Stimulated activated CD4-positive, alpha-beta T cell treated with anti-CD3 and anti-CD28 coated beads, Interleukin-12 subunit alpha, Interleukin-12 subunit beta, amount 100 ng/mL, for 4 hours (primary cell): Measurements from ENCODE around the gene TYR.
"Not testable (repeated sequence)": the region's sequence is repeated elsewhere in the genome, so short reads cannot be mapped to it uniquely, and the experiment has no call there.

ENCODE experiments used
- DNase-seq: peaks from one replicate; pipeline ENCODE4 v3.0.0-alpha.2; 2020

Gene TYR

DNA sequence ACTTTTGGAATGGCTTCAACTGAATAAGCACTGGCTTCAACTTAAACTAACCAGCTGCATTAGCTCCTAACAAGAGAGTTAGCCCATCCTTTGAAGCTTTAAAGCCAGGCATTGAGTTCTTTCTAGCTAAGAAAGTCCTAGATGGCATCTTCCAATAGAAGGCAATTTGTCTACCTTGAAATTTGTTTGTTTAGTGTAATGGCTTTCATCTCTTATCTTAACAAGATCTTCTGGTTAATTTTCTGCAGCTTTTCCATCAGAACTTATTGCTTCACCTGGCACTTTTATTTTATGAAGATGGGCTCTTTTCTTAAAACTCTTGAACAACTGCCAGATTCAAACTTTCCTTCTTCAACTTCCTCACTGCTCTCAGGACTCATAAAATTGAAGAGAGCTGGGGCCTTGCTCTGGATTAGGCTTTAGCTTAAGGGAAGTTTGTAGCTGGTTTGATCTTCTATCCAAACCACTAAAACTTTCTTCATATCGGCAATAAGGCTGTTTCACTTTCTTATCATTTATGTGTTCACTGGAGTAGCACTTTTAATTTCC lies 94.9 kb downstream of the TYR start:
- not testable (repeated sequence) for DNase-seq

DNA sequence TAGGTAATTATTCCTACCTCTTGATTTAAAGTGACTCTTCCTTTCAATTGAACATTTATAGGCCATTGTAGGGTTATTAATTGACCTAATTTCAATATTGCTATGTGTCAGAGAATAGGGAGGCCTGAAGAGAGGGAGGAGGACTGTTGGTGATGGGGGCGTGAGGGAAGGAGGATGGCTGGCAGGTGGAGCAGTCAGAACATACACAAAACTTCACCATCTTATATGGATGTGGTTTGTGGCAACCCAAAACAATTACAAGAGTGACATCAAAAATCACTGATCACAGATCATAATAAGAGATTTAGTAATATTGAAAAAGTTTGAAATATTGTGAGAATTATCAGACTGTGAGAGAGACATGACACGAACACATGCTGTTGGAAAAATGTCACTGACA lies 95.5 kb downstream of the TYR start:
- DNase-seq, result not testable (repeated sequence)

DNA sequence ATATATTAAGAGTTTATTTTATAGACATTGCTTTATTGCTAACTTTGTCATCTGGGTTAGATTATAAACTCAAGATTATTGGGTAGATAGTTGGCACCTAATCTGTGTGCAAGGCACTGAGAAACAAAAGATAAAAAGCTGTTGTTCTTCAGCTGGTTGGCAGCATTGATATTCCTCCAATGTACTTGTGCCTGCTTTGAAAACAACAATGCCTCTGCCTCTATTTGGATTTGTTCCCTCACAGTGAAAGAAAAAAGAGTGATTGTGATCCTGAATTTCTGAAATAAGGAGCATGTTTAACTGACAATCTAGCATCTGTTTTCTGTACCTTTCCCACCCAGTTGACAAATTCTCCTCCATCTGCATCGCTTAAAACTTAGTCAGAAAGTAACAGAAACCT lies 98.3 kb downstream of the TYR start:
- DNase-seq, result no peak

DNA sequence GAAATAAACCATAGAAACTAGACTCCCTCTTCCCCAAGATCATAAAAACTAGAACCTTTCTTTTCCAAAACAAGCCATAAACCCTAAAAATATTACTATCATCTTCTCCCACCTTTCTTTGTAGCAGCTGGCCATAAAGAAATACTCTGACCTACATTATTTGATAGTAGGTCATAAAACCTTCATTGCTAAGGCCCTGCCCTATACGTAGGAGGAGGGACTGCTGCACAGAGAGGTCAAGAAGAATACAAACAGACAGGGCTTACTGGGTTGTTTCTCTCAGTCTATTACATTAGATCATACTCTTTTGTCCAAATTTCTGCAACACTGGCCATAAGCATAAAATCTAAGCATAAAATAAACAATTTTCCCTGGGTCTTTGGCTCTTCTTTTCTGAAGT lies 101.5 kb downstream of the TYR start:
- DNase-seq, result no peak

DNA sequence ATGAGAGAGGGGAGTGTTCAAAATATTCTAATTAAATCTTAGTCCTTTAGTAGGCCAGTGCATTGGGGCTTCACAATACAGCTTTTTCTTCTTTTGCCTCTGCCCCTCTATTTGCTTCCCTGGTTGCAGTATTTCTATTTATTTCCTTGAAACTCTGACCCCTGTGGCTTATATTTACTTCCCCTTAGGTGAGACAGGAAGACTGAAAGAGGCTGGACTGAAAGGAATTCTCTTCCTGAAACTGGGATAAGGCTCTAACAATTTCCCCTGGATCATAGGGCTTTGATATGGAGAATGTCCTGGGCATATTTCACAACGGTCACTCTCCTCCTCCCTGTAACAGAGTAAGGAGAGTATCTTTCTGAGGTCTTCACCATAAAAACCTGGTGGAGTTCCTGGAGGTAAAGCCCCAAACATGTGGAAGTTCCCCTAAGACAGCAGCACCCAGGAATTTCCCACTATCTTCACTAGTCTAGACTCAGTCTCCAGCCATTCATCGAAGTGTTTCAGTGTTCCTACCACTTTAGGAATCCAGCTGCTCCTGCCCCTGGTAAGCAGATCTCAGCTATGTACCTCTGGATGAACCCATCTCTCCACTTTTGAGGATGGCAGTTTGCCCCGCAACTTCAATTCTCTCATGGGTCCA lies 103.5 kb downstream of the TYR start:
- DNase-seq, result not testable (repeated sequence)

DNA sequence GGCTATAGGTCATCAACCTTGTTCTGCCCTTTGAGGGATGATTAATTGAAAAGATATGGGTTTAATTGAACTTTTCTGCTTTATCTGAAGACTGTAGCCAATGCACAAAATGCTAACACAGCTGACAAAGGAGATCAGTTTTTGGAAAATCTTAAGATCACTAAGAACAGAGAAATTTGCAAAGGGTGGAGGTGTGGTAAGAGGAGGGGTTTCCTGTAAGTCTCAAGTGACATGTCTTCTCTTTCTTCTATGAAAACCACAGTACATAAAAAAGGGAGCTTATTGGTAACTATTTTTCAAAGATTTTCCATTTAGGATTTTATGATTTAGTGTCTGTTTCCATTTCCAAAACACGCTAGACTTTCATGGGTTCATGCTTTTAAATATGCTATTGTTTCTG lies 108.9 kb downstream of the TYR start:
- not testable (repeated sequence) for DNase-seq

DNA sequence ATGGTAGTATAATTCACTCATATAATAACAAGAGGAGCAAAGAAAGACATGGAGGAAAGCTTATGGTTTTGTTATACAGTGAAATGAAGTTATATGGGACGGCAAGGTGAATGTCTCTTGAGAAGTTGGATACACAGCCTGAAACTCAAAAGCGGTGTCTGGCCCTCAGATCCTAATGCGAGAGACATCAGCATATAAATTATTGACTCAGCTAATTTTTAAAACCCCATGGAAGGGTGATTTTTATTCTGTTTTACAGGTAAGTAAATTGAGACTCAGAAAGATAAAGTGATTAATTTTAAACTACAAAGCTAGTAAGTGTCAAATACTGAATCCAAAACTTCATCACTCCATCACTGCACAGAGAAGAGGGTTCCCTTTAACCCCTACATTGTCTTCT lies 110.3 kb downstream of the TYR start:
- DNase-seq, result not testable (repeated sequence)

DNA sequence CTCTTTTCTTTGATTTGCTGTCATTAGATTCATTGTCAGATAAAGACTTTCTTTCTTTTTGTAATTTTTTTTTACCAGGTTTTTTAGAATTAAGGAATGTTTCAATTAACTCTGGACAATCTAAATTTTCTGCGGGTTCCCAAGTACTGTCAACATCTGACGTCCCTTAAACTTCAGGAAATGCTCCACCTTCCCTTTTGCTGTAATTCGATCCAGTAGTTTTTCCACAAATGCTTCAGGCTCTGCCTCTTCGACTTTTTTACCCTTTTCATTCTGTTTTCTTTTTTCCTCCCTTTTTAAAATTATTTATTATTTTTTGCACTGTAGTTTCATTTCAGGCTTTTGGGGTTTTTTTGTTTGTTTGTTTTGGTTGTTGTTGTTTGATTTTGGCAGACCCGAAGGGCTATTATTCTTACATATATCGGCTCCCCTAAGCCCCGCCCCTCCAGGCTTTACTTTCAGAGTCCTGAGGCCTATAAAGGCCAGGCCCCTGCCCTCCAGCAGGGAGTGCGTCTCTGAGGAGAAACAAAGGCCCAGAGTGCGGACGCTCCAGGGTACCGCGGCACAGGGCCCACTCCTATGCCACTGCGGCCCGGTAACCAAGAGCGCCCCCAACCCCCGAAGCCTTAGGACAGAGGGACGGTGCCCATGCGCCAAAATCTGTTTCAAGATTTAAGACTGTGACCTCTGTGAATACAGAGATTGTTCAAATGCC lies 116.4 kb downstream of the TYR start:
- no peak for DNase-seq

DNA sequence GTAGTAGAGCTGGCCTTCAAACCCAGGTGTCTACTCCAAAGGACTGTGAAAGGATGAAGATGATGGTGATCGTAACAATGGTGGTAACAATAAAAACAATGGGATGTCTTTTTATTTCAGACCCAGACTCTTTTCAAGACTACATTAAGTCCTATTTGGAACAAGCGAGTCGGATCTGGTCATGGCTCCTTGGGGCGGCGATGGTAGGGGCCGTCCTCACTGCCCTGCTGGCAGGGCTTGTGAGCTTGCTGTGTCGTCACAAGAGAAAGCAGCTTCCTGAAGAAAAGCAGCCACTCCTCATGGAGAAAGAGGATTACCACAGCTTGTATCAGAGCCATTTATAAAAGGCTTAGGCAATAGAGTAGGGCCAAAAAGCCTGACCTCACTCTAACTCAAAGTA lies 117.3 kb downstream of the TYR start:
- DNase-seq, result not testable (repeated sequence)

DNA sequence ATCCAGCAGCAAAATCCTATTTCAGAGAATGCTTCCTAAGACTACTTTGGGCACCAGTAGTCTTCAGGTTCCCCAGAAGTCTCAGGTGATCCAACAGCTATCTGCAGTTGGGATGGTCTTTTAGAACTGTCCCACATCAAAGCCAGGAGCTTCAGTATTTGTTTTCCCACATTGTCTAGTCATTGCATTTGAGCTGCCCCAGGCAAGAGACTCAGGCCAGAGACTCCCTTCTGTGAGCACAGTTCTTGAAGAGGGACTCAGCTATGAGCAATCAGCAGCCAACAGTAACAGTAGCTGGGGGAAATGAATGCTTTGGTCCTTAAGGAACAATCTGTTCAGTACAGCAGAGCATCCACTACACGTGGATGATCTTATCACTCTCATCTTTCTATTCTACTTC lies 125.4 kb downstream of the TYR start:
- DNase-seq, result not testable (repeated sequence)

DNA sequence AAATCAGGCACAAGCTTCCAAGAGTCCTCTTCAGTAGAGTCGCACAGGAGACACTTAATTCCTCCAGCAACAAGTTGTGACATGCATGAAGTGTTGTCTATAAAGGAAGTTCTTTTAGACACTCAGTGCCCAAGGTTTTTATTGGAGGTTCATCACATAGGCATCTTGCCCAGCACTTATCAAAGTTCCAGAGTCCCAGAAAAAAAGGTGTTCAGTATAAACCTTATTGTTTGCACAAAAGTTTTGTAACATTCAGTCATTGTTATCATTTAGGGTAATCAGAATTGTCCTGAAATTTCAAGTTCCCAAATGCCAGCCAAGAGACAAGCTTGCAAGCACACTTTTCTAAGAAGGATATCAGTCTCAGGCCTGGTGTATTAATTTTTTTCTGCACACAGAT lies 130.6 kb downstream of the TYR start:
- DNase-seq, result not testable (repeated sequence)

DNA sequence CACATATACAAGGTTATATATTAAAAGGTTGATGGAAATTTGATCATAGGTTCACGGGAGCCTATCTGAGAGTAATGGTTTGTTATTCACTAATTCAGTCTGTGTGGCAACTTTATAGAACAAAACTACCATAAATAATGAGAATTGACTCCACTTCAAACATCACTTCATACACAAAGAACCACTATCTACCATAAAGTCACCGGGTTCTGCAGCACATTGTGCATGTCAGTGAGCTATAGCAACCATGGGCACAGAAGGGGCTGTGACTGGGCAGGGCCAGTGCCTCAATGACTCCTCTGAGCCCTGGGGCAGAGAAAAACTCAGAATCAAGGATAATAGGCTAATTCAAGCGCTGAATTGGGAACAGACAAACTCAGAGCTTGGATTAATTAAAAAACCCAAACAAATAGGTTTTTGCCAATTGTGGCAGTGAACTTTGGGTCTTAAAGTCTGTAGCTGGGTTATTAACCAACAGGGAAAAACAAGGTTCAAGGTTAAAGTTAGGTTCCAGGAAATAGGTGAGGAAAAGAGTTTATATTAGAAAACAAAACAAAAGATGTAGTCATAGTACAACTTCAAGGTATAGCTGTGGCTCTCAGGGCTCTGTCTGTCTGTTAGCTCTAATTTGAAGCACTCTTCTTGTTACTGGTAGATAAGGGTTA lies 131.8 kb downstream of the TYR start:
- DNase-seq, result not testable (repeated sequence)

DNA sequence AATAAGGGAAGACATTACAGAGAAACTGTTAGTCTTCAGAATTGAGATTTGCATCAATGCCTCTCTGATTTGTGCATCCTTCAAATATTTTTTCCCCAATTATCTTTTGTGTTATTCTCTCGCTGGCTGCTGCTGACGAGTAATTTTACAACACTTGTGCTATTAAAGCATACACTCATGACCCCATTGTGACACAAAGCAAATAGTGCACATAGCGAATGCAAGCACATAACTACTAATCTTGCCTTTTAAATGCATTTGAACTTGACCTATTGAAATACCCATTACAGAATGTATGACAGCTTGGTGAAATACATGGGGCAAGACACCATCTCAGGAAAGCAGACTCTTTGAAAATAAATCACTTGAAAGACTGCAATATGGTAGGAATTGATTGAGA lies 132.9 kb downstream of the TYR start:
- DNase-seq, result not testable (repeated sequence)

DNA sequence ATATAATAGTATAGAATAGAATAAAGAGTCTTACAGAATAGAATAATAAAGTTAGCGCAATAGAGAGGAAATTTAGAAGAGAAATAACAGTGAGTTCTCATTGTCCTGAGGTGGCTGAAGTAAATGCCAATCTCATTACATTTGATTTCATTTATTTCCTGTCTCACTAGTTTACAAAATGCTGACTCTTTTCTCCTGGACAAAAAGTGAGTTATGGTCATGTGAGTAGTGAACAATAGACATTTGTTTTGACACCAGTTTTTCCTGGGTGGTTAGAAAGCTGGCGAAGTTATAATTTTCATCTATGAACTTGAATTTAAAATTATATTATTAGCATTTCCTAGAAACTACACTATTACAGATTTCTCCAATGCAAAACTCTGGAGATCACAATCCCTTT lies 143.7 kb downstream of the TYR start:
- DNase-seq, result no peak

DNA sequence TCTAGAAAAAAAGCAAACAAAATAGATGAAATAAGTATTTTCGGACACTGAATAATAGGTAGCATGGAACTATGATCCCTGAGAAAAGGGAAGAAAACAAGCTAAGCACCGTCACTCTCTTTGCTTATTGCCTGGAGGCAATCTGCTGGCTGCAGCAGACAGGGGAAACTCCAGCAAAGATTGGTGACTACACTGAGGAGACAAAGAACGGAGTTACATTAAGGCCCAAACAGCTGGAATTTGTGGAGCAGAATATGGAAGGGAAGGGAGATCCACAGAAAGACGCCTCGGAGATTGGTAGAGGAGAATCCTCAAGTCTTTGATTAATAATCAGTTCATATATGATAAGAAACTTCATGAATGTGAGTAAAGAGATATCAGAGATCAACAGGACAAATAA lies 150.2 kb downstream of the TYR start:
- no peak for DNase-seq

DNA sequence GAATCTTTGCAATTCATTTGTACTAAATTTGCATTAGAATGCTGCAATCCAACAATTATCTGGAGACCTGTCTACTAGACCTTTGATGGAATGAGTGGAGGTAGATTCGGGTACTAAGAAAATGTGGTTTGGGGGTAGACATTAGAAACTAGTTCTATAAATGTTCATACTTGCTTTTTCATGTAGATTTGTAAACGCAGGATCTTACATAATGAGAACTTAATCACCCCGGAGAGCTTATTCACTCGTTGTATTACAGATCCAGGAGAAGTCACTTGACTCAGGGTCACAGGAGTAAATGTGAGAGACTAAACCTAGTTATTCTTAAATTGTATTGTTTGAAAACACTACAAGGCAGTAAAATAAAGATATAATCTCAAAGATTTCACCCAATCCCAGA lies 154.3 kb downstream of the TYR start:
- not testable (repeated sequence) for DNase-seq

DNA sequence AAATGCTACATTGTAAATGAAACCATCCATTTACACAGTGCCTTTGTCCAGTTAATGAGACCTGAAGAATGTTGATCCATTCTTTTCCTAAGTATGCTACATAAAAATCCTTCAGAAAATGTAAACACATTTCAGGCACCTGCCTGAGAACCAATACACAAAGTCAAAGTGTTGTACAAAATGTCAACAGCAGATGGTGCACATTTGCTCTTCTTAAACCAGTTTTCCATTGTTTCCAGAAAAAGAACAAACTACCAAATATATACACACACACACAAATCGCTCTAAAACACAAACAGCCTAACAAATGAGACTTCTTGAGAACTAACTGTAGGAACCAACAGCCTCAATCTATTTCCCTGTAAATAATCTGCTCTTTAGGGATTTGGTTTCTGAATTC lies 156.0 kb downstream of the TYR start:
- DNase-seq, result not testable (repeated sequence)

DNA sequence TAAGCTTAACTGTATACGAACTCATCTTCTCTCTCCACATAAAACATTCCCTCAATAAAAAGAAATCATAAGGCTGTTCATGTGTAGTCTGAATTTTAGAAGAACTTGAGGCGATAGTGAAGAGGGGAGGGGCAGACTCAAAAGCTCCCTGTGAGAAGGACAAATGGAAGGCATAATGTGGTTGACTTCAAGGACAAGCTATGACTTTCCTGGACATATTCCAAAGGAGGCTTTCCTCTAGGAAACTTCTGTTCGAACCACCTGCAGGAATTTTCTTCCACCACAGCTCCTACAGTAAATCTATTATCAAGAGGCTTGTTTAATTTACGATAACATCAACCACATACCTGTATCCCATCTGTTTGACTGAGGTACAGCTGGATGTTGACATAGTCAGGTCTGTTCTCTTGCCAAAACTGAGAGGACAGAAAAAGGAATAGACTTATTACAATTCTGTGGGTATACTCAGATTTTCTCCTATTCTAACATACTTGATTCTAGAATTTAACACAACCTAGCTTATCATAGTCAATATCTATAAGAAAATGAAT lies 159.5 kb downstream of the TYR start:
- DNase-seq, result not testable (repeated sequence)

DNA sequence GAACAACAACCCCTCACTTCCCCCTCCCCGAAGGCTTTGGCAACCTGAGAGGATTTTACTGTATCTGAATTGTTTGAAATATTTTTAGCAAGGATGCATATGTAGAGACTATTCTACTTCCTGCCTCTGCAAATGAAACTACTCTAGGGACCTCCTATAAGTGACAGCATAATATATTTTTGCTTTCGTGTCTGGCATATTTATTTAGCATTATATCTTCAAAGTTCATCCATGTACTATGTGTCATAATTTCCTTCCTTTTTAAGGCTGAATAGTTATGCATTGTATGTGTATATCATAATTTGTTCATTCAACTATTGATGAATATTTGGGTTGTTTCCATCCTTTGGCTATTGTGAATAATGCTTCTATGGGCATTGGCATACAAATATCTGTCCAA lies 160.4 kb downstream of the TYR start:
- not testable (repeated sequence) for DNase-seq

DNA sequence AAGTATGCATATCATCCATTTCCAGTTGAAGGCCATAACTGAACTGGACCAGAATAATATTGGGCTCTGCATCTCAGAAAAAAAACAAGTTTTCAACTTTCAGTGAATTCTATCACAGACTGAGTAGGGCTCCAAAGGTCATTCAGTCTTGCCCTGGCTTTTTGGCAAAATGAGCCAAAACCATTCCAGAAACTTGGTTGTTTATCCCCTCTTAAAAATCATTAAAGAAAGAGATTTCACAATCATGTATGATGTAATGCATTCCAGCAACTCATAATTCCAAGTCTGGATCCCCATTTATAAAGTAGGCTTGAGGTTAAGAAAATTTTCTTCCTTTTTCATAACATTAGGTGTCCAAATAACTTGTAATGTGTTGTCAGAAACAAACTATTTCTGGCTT lies 162.8 kb downstream of the TYR start:
- DNase-seq, result not testable (repeated sequence)

DNA sequence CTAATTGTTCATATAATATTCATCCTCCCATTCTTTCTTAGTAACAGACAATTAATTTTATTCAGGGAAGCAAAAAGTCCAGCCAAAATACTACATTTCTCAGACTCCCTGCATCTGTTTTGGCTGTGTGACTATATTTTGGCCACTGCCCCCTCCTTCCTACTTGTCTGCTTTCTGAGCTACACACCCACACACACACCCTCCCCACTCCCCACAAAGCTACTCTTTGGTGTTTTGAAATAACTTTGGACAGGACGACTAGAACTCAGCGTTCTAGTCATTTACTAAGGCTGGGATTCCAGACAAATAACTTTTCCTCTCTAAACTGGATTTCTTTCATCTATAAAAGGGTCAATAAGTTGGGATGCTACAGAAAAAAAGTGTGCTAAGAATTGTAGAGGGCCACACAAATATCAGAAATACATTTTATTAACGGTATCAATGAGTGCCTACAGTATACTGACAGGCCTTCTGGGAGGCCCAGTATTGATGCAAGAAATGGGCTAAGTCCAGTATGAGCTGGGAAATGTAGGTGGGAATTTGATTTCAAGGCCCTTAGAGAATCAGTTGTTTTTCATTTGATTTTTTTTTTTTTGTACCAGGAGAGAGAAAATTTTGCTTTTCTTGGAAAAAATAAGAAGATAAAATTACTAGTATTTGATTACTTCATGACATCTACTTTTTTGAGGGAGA lies 165.4 kb downstream of the TYR start:
- not testable (repeated sequence) for DNase-seq
